Dedifferentiated amniotic fluid mesenchymal stem cell (primary cell): ENCODE data around the gene ZNF324B.
"Not testable (repeated sequence)": the region's sequence is repeated elsewhere in the genome, so short reads cannot be mapped to it uniquely, and the experiment has no call there.

Experiments used
- DNase-seq: peaks from one replicate; pipeline ENCODE4 v3.0.0-alpha.2; 2016; ENCODE audit errors: extremely low spot score

The ZNF324B gene

DNA sequence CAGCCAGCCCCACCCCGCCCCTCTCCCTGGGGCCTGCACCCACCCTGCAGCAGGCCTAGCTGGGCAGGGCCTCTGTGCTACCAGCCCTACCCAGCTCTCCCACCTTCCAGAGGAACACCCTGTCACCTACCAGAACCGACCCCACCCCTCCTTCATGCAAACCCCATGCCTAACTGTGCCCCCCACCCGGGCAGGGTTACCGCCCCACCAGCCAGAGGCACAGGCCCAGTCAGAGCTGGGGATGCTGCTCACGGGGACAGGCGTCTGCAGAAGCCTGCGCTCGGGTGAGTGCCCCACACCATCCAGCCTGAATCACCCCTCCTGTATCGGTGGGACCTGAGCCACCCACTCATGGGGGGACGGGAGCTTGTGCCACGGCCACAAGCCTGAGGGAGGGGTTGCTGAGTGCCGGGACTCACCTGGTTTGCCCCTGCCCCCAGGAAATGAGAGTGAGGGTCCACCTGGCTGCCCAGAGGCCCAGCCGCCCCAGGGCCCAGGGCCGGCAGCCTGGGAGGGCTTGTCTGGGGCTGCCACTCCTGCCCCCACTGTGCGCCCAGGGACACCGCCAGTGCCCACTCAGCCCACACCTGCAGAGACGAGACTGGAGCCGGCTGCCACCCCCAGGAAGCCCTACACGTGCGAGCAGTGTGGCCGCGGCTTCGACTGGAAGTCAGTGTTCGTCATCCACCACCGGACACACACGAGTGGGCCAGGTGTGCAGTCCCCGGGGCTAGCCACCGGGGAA is 28.5 kb downstream of the ZNF324B start:
- no peak for DNase-seq

GRCh38 chr19:58480481-58480830 is 29.0 kb downstream of the ZNF324B start:
- no peak for DNase-seq

- DNase-seq: no peak
Observed at GRCh38 chr19:58480831-58481230, 29.4 kb downstream of the ZNF324B start.

DNA sequence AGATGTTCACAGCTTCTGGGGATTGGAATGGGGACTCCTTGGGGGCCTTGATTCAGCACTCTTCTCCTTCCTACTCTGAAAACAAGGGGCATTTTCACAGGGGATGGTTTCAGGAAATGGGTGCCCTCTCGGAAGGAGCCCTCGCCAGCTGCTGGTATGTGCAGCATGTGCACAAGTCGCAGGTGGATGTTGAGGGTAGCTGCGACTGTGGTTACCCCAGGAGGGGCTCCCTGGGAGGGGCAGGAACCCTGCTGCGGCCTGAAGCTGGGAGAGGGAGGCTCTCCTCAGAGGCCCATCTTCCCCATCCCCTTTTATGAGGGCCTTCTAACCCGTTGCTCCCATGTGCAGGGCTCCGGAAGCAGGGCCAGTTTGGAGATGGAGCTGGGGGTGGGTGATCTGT is 30.9 kb downstream of the ZNF324B start:
- DNase-seq: no peak

DNA sequence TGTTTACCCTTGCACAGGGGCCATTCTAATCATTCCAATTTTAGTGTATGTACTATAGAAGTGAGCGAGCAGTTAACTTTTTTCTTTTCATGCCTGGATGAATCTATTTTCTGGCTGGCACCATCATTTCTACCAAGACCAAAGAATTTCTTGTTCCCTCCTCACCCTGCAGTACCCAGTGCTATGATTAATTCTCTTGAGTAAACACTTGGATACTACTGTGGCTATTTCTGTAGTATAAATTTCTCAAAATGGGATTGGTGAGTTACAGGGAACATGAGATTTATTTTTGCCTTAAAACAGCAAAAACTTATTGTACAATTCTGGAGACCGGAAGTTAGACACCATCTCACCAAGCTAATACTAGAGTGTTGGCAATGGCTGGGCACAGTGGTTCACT is 32.4 kb downstream of the ZNF324B start:
- DNase-seq: no peak

DNA sequence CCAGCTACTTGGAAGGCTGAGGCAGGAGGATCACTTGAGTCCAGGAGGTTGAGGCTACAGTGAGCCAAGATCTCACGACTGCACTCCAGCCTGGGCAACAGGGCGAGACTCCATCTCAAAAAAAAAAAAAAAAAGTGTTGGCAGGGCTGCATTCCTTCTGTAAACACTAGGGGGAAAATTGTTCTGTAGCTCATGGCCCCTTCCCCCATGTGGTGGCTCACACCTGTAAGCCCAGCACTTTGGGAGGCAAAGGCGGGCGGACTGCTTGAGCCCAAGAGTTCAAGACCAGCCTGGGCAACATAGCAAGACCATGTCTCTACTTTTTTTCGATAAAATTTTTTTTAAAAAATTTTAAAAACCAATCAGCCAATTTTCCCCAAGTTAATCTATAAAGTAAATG is 32.9 kb downstream of the ZNF324B start:
- not testable (repeated sequence) for DNase-seq

DNA sequence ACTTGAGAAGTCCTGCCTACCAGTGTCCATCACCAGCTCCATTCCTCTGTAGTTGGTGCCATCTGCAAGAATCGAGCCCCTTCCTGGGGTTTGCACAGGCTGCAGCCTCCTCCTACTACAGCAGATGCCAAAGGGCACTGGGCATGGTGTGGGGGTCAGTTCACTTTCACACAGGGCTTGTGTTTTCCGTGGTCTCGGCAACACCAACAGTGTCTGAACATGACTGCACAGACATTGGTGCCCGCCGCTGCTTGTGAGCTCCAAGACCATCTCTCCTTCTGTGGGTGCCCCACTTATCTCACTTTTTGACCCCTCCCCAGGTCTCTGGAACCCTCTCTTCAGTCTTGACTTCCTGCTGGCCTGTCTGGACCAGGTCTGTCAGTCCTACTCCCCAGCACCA is 40.0 kb downstream of the ZNF324B start:
- no peak for DNase-seq

DNA sequence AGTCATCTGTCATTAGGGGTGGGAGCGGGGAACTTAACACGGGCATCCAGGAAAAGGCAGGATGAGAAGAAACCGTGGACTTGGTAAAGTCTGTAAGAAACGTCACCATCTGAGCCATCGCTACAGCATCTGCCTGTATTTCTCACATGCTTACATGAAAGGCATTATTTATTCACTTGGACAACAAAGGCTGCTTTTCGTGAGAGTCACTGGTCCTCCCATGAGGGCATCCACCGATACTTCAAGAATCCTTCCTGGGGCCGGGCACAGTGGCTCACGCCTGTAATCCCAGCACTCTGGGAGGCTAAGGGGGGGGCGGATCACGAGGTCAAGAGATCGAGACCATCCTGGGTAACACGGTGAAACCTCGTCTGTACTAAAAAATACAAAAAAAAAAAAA is 40.8 kb downstream of the ZNF324B start:
- no peak for DNase-seq

DNA sequence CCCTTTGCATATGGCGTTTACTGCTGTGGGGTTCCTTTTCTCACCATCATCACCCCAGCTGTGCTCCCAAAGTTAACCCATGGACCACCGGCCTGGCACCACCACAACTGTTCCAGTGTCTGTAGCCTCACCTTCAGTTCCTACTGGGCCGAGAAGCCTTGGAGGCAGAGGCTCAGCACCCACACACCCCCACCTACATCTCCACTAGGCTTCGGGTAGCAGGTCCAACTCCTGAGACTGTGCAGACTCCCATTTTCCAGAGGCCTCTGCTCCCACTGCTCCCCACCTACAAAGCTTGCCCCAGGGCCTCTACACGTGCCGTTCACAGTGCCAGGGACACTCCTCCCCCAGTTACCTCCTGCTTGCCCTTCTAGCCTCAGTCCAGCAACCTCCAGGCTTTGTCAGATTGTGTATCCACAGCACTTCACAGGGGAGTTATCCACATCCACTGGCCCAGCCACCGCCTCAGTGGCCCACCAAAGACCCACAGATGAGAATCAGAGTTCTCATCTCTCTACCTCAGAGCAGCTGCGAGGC is 46.3 kb downstream of the ZNF324B start:
- no peak for DNase-seq

DNA sequence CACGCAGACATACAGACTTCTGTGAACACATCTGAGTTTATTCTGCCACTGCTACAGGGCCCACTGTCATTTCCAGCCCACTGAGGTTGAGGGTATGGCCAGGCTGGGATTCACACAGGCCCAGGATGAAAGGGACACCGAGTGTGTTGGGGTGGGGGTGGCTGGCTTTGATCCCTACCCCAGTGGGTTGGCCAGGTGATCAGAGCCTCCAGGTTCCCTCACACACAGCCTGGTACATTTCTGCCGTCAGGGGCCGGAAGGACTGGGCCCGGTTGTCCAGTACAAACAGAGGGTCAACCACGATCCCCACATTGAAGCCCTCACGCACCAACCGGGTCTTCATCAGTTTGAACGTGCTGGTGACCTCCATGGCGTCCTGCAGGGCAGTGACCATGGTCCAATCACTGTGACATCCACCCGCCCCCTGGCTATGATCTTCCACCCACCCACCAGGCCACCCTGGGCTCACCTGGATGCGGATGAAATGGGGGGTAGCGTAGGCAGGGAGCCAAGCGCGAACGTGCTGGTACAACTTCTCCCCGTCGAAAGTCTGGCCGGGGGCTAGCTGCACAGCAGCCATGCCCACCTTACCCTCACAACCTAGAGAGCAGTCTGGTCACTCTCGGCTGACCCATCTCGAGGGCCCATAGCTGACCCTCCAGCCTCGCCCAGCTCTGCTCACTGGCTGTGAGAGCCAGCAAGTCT is 47.0 kb downstream of the ZNF324B start:
- no peak for DNase-seq

- DNase-seq: peak; percentile 99
Observed at GRCh38 chr19:58499021-58499927, 47.9 kb downstream of the ZNF324B start.

GRCh38 chr19:58500242-58500641 is 48.8 kb downstream of the ZNF324B start:
- no peak for DNase-seq
